ENCODE measurements around the gene ANKS1B. TPM values are rescaled to one million over a fixed set of nuclear protein-coding genes. Genes with fewer than 3 reads are reported as not detected.

The ANKS1B gene
- total RNA-seq, 1 experiment from 2014 or later, result 0.54 TPM

- TF ChIP-seq CTCF (IDR thresholded peaks at IDR 0.05 in 2 of 3, conservative IDR thresholded peaks at IDR 0.05 in 1 of 3; ENCODE audit: borderline replicate concordance in 1 of 3, insufficient read depth in 1 of 3, low read depth in 2 of 3, low read length in 2 of 3), result no peak
- no peak for TF ChIP-seq ZFX (IDR thresholded peaks at IDR 0.05)
Observed at GRCh38 chr12:99573980-99574379, 410.8 kb downstream of the ANKS1B start (continued).

DNA sequence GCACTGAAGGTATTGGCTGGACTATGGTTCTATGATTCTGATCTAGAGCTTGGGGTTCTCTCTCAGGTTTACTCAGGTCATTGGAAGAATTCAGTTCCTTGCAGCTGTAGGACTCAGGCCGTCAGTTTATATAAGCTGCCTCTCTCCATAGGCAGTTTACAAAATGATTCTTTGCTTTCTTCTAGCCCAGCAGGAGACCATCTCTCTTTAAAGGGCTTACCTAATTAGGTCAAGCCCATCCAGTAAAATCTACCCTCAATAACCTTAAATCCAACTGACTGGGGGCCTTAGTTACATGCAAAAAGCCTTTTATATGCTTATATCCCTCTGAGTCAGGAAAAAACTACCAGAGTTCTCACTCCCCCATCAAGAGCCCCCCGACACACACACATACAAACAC is 417.7 kb downstream of the ANKS1B start:
- BruUV-seq (replicated peaks), result no TSS peak
- intact Hi-C loops (cut with micrococcal nuclease), result no loop called here
- H3K9me3 ChIP-seq (ENCODE audit: control insufficient read depth in 1 of 2, insufficient read depth in 1 of 2, low read depth in 1 of 2, low read length in 2 of 2), result no peaks in the 10 kb centered on the region
- CTCF ChIA-PET, result no interaction called here
- H3K4me2 ChIP-seq (ENCODE audit: low read length), result no peak overlapping the region
- no peak overlapping the region for H2AFZ ChIP-seq (ENCODE audit: low read depth, low read length, poor library complexity, severe bottlenecking)
- RAD21 ChIA-PET (ENCODE audit: low non-redundant PET in 1 of 2, low total read pairs in 2 of 2, uncharacterized antibody in 2 of 2, unreplicated experiment in 2 of 2), result no interaction called here
- no peaks in the 10 kb centered on the region for H3K4me1 ChIP-seq (ENCODE audit: control insufficient read depth in 1 of 2, insufficient read depth in 2 of 2, low read length in 2 of 2)
- H3K9ac ChIP-seq (ENCODE audit: low read length), result no peak overlapping the region
- no peak overlapping the region for H3K27ac ChIP-seq (ENCODE audit: low read depth, low read length)
- no peaks in the 10 kb centered on the region for H4K20me1 ChIP-seq (ENCODE audit: insufficient read depth)
- peaks cover 5% of the 10 kb centered on the region; the same call in 1 of the 2 replicates for H3K27me3 ChIP-seq (ENCODE audit: insufficient read depth, low read length)
- ATAC-seq (no peak), DNase-seq (ENCODE audit: low read depth, low spot score) (no peak)
- no peaks in the 10 kb centered on the region for H3K36me3 ChIP-seq (ENCODE audit: control insufficient read depth in 1 of 2, insufficient read depth in 2 of 2, low read length in 2 of 2)
- no peak overlapping the region for H3K4me3 ChIP-seq (replicated peaks in 1 of 2; ENCODE audit: low read depth in 1 of 2, low read length in 2 of 2)
- POLR2A ChIA-PET, result no interaction called here
- TF ChIP-seq POLR2AphosphoS5 (IDR thresholded peaks at IDR 0.05; ENCODE audit: low read depth, low read length), result no peak
- TF ChIP-seq, protein P1, sequence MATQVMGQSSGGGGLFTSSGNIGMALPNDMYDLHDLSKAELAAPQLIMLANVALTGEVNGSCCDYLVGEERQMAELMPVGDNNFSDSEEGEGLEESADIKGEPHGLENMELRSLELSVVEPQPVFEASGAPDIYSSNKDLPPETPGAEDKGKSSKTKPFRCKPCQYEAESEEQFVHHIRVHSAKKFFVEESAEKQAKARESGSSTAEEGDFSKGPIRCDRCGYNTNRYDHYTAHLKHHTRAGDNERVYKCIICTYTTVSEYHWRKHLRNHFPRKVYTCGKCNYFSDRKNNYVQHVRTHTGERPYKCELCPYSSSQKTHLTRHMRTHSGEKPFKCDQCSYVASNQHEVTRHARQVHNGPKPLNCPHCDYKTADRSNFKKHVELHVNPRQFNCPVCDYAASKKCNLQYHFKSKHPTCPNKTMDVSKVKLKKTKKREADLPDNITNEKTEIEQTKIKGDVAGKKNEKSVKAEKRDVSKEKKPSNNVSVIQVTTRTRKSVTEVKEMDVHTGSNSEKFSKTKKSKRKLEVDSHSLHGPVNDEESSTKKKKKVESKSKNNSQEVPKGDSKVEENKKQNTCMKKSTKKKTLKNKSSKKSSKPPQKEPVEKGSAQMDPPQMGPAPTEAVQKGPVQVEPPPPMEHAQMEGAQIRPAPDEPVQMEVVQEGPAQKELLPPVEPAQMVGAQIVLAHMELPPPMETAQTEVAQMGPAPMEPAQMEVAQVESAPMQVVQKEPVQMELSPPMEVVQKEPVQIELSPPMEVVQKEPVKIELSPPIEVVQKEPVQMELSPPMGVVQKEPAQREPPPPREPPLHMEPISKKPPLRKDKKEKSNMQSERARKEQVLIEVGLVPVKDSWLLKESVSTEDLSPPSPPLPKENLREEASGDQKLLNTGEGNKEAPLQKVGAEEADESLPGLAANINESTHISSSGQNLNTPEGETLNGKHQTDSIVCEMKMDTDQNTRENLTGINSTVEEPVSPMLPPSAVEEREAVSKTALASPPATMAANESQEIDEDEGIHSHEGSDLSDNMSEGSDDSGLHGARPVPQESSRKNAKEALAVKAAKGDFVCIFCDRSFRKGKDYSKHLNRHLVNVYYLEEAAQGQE (IDR thresholded peaks at IDR 0.05; ENCODE audit: low read depth), result no peak
- TF ChIP-seq, protein P2, sequence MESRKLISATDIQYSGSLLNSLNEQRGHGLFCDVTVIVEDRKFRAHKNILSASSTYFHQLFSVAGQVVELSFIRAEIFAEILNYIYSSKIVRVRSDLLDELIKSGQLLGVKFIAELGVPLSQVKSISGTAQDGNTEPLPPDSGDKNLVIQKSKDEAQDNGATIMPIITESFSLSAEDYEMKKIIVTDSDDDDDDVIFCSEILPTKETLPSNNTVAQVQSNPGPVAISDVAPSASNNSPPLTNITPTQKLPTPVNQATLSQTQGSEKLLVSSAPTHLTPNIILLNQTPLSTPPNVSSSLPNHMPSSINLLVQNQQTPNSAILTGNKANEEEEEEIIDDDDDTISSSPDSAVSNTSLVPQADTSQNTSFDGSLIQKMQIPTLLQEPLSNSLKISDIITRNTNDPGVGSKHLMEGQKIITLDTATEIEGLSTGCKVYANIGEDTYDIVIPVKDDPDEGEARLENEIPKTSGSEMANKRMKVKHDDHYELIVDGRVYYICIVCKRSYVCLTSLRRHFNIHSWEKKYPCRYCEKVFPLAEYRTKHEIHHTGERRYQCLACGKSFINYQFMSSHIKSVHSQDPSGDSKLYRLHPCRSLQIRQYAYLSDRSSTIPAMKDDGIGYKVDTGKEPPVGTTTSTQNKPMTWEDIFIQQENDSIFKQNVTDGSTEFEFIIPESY (IDR thresholded peaks at IDR 0.05; ENCODE audit: extremely low read depth, insufficient replicate concordance, low read length), result no peak
- no peak for TF ChIP-seq ELF1 (IDR thresholded peaks at IDR 0.05; ENCODE audit: borderline replicate concordance, low read depth)
- no peak for TF ChIP-seq FOSL1 (IDR thresholded peaks at IDR 0.05; ENCODE audit: low read depth)
- TF ChIP-seq POLR2A (IDR thresholded peaks at IDR 0.05; ENCODE audit: borderline replicate concordance, extremely low read depth, insufficient read depth, insufficient read length), result no peak
- no peak for TF ChIP-seq CBX3 (IDR thresholded peaks at IDR 0.05; ENCODE audit: low read depth)
- TF ChIP-seq ZFX (IDR thresholded peaks at IDR 0.05), result no peak
- TF ChIP-seq, protein P3, sequence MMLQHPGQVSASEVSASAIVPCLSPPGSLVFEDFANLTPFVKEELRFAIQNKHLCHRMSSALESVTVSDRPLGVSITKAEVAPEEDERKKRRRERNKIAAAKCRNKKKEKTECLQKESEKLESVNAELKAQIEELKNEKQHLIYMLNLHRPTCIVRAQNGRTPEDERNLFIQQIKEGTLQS (IDR thresholded peaks at IDR 0.05), result no peak
- no peak for TF ChIP-seq ZNF274 (IDR thresholded peaks at IDR 0.05; ENCODE audit: low read depth, low read length)
- no peak for TF ChIP-seq TCF7L2 (IDR thresholded peaks at IDR 0.05; ENCODE audit: borderline replicate concordance, extremely low read depth, insufficient read depth, insufficient read length)
- no peak for TF ChIP-seq EGR1 (IDR thresholded peaks at IDR 0.05; ENCODE audit: low read depth)
- H3K9me2 ChIP-seq (ENCODE audit: insufficient read depth), result no peaks in the 10 kb centered on the region
- H3K79me2 ChIP-seq (ENCODE audit: insufficient read depth, low read length), result no peaks in the 10 kb centered on the region

Measured in HCT116 (cell line).